Mucosa of descending colon (tissue), 3 donors: ENCODE results near the gene FGD5. TPM values are rescaled to one million over a fixed set of nuclear protein-coding genes. Genes with fewer than 3 reads are reported as not detected.
A peak's percentile ranks its signal among the peaks of the same experiment; 100 is the strongest.

ENCODE experiments used
- ATAC-seq: fragments of 200-7000 bp; cut with Tn5 transposase; one replicate; pipeline ENCODE4 v1.9.1; 2020; ENCODE audit warnings: mild to moderate bottlenecking, moderate library complexity
- DNase-seq, 3 donors: peaks; one replicate each; pipeline ENCODE4 v3.0.0-alpha.2; 2020
- H3K36me3 ChIP-seq: fragments of 200-600 bp; one replicate; pipeline ENCODE4 v1.8.0; 2021; ENCODE audit warnings: low read depth, mild to moderate bottlenecking
- H3K4me1 ChIP-seq: fragments of 200-600 bp; one replicate; pipeline ENCODE4 v1.8.0; 2021; ENCODE audit warnings: low read depth, mild to moderate bottlenecking
- H3K4me3 ChIP-seq: fragments of 200-600 bp; one replicate; pipeline ENCODE4 v1.8.0; 2021; ENCODE audit warnings: mild to moderate bottlenecking
- H3K9me3 ChIP-seq: fragments of 200-600 bp; one replicate; pipeline ENCODE4 v1.8.0; 2021; ENCODE audit warnings: mild to moderate bottlenecking
- CTCF ChIP-seq: fragments of 200-600 bp; IDR thresholded peaks from one replicate; pipeline ENCODE4 v1.8.0; 2022; ENCODE audit warnings: antibody characterized with exemption, mild to moderate bottlenecking
- intact Hi-C, 2 donors: fragments of 100-400 bp; cut with DNase I in 1 of 2; cut with micrococcal nuclease in 1 of 2; formaldehyde crosslinking; loops; one replicate each; pipeline versions ENCODE4 v1.11.0 to v1.11.1; 2022; cut with DNase I, micrococcal nuclease
- total RNA-seq, 3 donors: library from RNA; stranded (reverse); fragmentation: NEBNext Ultra II Directional in 2 of 3; extraction: Animal tissue kit (Norgen Biotek cat#: 25700) in 2 of 3; gene quantifications; one replicate each; pipeline versions ENCODE4 v1.2.1 to v1.2.4, GENCODE V29; 2021 to 2023
- donor health status: DM: no; HTN: no; CAD: no; lungs with moderate emphysema.
- donor health status: DM: no; HTN: no; CAD: no.
- donor health status: DM: no; HTN: yes; CAD: no.

The FGD5 gene
- total RNA-seq, 3 donors from 2014 or later, result 6.1 to 15.1 (median 9.2) TPM

- Histone ChIP-seq H3K36me3 (no peaks in the 10 kb centered on the region), H3K4me1 (no peaks in the 10 kb centered on the region), H3K4me3 (no peak overlapping the region), H3K9me3 (peaks cover 6% of the 10 kb centered on the region)
- no peak for TF ChIP-seq CTCF
- DNase-seq (no peak), ATAC-seq (no peak)
- intact Hi-C loops, result no loop called here
These were observed 39.6 kb upstream of the FGD5 start for GRCh38 chr3:14779069-14779685.

GRCh38 chr3:14780927-14781507, 37.7 kb upstream of the FGD5 start:
- H3K4me1 ChIP-seq, result no peaks in the 10 kb centered on the region
- ATAC-seq (peak; percentile 89), DNase-seq (peak in 2 of 3 donors; percentile 67 to 72)
- H3K36me3 ChIP-seq, result no peaks in the 10 kb centered on the region
- no peak for TF ChIP-seq CTCF
- H3K9me3 ChIP-seq, result peaks cover 6% of the 10 kb centered on the region
- no peak overlapping the region for H3K4me3 ChIP-seq
- intact Hi-C loops, result no loop called here

- DNase-seq, result no peak
These were observed 35.2 kb upstream of the FGD5 start for GRCh38 chr3:14783480-14784086.

GRCh38 chr3:14784087-14784681, 34.6 kb upstream of the FGD5 start:
- no peaks in the 10 kb centered on the region for H3K4me1 ChIP-seq
- intact Hi-C loops, result no loop called here
- no peaks in the 10 kb centered on the region for H3K36me3 ChIP-seq
- ATAC-seq (no peak), DNase-seq (peak in 1 of 3 donors; percentile 14)
- H3K9me3 ChIP-seq, result peaks cover 3% of the 10 kb centered on the region
- no peak for TF ChIP-seq CTCF
- H3K4me3 ChIP-seq, result no peak overlapping the region

More at GRCh38 chr3:14783480-14784086, 35.2 kb upstream of the FGD5 start:
- Histone ChIP-seq H3K4me1 (no peaks in the 10 kb centered on the region), H3K36me3 (no peaks in the 10 kb centered on the region), H3K9me3 (peaks cover 6% of the 10 kb centered on the region), H3K4me3 (no peak overlapping the region)
- no peak for ATAC-seq
- intact Hi-C loops, result no loop called here
- TF ChIP-seq CTCF, result no peak

GRCh38 chr3:14785207-14786155, 33.3 kb upstream of the FGD5 start:
- Histone ChIP-seq H3K4me3 (no peak overlapping the region), H3K9me3 (no peaks in the 10 kb centered on the region), H3K4me1 (no peaks in the 10 kb centered on the region), H3K36me3 (no peaks in the 10 kb centered on the region)
- ATAC-seq, result no peak
- no peak for TF ChIP-seq CTCF
- no peak for DNase-seq
- intact Hi-C loops, result no loop called here
